GM18867 (cell line): ENCODE results near the gene EIF4E.
"Not testable (repeated sequence)": the region's sequence is repeated elsewhere in the genome, so short reads cannot be mapped to it uniquely, and the experiment has no call there.

Source experiments
- ATAC-seq: cut with Tn5 transposase; IDR thresholded peaks from one replicate; pipeline ENCODE4 v1.9.1; 2021; ENCODE audit warnings: mild to moderate bottlenecking, moderate library complexity; ENCODE audit not compliant: unreplicated experiment

EIF4E gene

DNA sequence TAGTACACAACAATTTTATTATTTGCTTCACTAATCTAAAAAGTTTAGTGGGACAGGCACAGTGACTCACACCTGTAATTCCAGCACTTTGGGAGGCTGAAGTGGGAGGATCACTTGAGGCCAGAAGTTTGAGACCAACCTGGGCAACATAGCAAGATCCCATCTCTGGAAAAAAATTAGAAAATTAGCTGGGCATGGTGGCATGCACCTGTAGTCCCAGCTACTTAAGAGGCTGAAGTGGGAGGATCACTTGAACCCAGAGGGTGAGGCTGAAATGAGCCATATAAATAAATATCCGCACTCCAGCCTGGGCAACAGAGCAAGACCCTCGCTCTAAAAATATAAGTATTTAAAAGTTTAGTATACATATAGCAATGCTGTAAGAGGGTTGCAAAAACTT lies 42.6 kb downstream of the EIF4E start:
- not testable (repeated sequence) for ATAC-seq

DNA sequence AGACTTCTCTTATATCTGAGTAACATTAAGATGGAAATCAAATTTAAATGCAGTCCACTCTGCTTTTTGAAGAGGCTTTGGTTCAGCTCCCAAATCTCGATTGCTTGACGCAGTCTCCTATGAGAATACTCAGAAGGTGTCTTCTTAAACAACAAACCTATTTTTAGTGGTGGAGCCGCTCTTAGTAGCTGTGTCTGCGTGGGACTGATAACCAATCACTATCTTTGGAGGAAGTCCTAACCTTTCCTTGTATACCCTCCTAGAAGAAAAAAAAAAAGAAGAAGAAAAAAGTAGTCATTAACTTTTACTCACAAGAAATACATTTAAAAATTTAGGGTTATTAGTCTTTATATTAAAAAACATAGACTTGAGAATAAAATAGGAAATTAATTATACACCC lies 48.0 kb downstream of the EIF4E start:
- ATAC-seq = not testable (repeated sequence)

DNA sequence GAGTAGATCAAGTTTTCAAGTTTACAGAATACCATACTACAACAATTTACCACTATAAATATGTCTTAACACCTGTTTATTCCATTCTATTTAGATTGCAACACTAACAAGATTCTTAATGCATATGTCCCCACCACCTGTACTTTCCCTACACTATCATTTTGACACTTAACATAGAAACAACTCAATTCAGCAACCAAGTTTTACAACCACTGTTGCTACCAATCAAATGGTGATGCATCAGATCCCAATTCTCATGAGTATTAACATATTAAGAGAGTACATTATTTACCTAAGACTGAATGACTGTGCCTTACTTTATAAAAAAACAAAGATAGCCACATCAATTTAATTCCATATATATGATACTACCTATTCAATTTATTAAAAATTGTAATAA lies 49.4 kb downstream of the EIF4E start:
- no peak for ATAC-seq

DNA sequence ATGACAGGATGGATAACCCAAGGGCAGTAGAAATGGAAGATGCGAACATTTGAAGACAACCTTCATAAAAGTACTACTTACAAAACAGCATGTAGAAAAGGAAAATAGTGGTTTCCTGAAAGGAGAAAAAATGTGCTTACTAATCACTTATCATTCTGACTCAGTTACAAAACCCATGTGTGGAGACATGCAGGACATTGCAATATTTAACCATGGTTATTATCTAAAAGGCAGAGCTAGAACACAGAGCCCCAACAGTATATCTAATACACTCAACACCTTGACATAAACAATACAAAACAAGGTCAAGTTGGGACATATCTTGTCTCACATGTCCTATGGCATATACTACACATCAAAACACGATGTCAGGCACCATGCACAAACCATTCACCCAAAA lies 55.9 kb downstream of the EIF4E start:
- no peak for ATAC-seq

DNA sequence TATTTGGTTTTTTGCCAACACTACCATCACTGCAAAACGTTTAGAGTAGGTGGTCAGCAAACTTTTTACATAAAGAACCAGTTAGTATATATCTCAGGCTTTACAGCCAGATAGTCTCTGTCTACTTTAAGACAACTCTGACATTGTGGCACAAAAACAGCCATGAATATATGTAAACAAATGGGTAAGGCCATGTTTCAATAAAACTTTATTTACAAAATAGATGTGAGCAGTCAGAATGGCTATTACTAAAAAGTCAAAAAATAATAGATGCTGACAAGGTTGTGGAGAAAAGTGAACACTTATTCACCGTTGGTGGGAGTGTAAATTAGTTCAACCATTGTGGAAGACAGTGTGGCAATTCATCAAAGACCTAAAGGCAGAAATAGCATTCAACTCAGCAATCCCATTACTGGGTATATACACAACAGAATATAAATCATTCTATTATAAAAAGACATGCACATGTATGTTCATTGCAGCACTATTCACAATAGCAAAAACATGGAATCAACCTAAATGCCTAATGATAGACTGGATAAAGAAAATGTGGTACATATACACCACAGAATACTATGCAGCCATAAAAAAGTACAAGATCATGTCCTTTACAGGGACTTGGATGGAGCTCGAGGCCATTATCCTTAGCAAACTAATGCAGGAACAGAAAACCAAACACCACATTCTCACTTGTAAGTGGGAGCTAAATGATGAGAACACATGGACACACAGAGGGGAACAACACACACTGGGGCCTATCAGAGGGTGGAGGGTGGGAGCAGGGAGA lies 56.6 kb downstream of the EIF4E start:
- ATAC-seq = not testable (repeated sequence)

DNA sequence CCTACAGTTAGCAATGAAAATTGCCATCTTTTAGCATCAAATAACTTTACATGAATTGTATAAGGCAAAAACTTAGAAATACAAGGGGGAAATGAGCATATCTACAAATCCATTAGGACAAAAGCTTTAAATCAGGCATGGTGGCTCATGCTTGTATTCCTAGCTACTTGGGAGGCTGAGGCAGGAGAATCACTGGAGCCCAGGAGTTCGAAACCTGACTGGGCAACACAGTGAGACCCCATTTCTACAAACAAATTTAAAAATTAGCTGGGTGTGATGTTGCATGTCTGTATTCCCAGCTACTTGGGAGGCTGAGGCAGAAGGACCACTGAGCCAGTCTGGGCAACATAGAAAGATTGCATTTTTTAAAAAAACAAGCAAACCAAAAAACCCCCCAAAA lies 61.3 kb downstream of the EIF4E start:
- ATAC-seq = no peak

DNA sequence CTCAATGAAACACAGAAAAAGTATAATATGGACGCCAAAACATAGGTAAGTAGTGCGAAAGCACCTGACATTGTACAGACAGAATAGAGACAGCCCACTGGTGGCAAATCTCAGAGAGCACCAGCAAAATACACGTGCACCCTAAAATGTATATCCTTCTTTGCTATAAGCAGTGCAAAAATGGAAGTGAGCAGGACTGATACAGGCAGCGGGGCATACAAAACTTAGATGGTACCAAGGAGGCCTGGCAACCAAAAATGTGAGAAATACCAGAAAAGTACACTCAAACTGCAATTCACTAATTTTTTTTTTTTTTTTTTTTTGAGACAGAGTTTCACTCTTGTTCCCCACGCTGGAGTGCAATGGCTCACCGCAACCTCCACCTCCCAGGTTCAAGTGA lies 63.9 kb downstream of the EIF4E start:
- no peak for ATAC-seq

DNA sequence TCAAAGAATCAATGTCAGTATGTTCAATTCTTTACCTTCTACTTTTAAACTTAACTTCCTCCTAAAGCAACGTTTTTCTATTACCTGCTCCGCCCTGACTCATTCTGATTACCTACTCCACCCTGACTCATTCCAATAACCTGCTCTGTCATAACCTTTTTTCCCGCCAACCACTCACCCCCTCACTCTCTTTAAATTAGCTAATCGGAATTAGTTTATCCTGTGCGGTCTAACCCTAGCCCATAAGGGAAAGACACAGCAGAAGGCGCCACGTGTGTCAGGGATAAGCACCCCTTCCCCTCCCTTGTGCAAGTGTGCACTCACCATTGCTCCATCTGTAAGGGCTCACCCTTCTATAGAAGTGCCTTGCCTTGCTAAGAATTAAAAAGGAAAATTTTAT lies 64.4 kb downstream of the EIF4E start:
- ATAC-seq = no peak

DNA sequence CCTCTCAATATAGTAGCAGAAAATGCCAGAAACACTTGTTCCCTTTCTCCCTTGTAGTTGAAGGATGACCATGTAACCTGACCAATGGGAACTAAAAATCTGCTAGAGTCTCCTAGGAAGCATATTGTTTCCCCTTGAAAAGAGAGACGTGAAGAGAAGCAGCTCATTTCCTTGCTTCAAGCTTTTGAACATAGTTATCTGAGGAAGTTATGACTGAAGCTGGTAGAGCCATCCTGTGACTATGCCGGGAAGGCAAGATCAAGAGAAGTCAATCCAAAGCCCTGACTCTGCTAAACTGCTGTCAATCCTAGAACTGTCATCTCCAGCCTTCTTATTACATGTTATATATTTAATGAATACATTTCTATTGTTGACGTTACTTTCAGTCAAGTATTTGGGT lies 66.6 kb downstream of the EIF4E start:
- no peak for ATAC-seq

DNA sequence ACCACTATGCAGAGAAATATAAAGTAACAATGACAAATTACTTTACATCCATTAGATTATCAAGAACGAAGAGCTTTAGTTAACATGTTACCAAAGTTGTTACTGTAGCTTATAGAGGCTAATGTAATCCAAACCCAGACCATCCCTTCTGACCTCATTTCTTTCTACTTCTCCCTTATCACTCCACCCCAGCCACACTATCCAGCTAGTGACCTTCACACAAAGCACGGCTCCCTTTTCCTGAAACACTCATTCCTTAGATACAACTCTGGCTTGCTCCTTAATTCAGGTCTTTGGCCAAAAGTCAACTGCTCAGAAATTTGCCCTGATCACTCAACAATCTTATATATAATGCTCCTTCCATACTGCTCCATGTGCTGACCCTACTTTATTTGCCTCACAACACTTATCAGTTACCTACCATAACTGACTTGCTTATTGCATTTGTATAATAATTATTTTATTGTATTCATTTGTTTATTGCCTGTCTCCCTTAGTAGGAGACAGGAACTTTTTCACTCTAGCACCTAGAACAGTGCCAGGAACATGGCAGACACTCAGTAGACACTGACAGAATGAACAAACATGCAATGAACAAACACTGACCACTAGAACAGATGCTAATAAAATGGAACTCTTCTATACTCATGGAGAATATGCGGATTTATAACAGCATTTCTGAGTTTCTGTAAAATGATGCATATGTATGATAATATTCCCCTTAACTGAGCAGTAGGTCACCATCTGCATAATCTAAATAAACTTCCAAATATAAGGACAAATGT lies 67.6 kb downstream of the EIF4E start:
- no peak for ATAC-seq

DNA sequence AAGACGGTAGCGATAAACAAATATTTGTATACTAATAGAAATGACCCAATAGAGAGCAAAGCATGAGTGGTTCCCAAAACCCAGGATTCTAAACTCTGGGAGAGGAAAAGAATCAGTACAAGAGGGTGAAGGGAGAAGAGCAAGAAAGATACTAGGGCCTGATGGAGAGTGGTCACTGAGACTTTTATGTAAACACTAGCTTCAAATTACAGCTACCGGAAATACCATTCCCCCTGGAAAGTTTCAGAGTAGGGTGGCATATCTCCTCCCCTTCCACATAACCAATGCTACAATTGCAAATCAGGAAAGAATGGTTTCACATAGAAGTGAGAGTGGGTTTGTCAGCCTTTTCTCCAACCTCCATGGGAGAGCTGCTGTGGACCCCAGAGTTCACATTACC lies 77.1 kb downstream of the EIF4E start:
- no peak for ATAC-seq

DNA sequence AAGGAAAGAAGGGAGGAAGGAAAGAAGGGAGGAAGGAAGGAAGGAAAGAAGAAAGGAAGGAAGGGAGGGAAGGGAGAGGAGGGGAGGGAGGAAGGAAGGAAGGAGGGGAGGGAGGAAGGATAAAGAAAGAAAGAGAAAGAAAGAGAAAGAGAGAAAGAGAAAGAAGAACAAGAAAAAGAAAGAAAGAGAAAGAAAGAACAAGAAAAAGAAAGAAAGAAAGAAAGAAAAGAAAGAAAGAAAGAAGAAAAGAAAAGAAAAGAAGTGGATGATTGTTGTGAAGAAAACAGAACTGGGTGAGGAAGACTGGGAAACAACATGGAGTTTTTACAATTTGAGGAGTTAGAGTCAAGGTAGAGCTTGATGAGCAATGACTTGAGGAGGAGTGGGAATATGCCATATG lies 78.0 kb downstream of the EIF4E start:
- ATAC-seq = no peak

DNA sequence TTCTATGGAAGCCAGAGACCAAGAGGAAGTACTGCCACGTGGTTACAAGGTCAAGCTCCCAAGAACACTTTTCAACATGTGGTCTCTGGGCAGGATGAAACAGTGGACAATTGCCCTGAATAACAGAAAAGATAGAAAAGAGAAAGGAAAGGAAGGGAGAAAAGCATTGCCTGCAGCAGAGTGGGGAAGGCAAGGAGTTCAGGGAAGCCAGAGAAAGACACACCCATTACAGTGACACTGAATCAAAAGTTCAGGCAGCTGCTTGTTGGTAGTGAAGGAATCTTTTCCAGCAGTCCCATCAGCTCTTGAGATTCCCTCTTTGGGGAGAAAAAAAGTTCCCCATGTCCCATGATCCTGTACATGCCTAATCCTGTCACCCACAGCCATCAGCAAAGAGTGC lies 80.5 kb downstream of the EIF4E start:
- no peak for ATAC-seq

DNA sequence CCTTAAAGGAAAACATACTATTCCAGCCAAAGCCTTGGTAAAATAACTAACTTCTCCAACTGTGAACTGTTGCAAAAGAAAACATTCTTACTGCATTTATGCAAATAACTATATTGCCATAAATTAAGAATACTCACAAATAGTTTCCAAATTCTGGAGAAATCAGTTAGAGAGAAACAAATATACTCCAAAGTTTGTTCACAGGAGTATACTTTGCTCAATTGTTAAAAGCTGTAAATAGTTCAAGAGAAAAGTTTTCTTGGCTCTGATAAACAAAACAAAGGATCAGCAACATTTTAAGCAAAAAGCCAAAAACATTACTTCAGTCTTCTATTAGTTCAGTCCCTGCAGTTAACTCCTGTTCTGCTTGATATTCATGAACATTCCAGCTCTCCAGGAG lies 83.0 kb downstream of the EIF4E start:
- no peak for ATAC-seq

DNA sequence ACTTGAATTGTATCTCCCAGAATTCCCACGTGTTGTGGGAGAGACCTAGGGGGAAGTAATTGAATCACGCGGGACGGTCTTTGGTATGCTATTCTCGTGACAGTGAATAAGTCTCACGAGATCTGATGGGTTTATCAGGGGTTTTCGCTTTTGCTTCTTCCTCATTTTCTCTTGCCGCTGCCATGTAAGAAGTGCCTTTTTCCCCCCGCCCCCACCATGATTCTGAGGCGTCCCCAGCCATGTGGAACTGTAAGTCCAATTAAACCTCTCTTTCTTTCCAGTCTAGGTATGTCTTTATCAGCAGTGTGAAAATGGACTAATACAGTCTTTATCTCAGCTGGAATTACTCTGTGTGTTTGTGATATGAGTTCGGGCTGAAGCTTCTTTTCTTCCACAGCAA lies 86.0 kb downstream of the EIF4E start:
- not testable (repeated sequence) for ATAC-seq

DNA sequence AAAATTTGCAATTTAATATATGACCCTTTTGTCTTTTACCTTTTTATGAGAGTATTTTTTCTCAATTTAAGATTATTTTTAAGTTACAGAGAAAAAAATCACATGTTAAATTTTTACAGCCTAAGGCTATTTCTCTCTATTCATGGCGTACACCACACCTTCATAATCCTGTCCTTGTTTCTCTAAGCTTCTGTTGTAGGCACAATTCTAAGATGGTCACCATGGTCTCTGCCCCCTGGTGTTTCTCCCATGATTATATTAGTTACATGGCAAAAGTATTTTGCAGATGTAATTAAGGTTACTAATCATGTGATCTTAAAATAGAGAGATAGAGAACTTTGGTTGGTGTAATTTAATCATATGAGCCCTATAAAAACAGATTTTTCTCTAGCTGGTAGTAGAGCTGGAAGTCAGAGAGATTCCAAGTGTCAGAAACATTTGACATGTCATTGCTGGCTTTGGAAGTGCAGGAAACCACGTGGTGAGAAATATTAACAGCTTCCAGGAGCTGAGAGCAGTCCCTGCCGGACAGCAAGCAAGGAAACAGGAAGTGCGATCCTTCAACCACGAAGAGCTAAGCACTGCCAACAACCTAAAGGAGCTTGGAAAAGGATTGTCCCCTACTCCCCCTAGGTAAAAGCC lies 89.8 kb downstream of the EIF4E start:
- ATAC-seq = no peak

DNA sequence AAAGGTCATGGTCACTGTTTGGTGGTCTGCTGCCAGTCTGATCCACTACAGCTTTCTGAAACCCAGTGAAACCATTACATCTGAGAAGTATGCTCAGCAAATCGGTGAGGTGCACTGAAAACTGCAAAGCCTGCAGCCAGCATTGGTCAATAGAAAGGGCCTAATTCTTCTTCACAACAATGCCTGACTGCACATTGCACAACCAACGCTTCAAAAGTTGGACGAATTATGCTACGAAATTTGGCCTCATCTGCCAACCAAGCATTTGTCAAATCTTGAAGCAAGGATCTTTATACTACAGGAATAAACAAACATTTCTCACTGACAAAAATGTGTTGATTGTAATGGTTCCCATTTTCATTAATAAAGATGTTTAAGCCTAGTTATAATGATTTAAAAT lies 90.4 kb downstream of the EIF4E start:
- ATAC-seq = no peak

DNA sequence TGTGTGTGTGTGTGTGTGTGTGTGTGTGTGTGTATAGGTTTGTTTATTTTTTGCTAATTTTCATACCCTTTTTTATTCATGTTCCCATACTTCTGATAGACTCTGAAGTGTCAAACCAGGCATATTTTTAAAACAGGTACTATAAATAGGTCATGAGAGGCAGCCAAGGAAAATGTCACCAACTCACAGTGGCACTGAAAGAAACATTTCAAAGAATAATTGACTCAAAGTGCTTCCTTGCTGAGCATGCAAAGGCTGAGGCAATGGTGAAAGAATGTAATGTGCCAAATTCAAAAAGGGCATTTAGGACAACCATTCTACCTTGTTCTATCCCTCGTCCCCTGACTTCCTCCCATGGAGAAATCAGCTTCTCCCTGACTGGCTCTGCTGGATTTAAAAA lies 95.5 kb downstream of the EIF4E start:
- ATAC-seq = no peak

DNA sequence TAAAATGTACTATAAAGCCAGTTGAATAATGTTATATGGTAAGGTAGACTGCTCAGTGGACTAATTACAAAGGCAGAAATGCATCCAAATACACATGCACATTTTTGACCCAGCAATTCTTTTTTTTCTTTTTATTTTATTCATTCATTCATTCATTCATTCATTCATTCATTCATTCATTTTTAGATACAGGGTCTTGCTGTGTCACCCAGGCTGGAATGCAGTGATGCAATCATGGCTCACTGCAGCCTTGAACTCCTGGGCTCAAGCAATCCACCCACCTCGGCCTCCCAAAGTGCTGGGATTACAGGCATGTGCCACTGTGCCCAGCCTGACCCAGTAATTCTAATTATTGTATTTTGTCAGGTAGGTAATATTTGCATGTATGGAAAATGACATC lies 97.9 kb downstream of the EIF4E start:
- ATAC-seq = not testable (repeated sequence)
